Epithelial cell of proximal tubule (primary cell): Measurements from ENCODE around the gene BAZ2B. TPM values are rescaled to one million over a fixed set of nuclear protein-coding genes. Genes with fewer than 3 reads are reported as not detected.
A peak's percentile ranks its signal among the peaks of the same experiment; 100 is the strongest.
"Not testable (repeated sequence)": the region's sequence is repeated elsewhere in the genome, so short reads cannot be mapped to it uniquely, and the experiment has no call there.

Experiments
- DNase-seq: peaks from one replicate; pipeline ENCODE4 v3.0.0-alpha.2; 2011; ENCODE audit warnings: low read depth
- H3K4me3 ChIP-seq: 2 replicates; pipeline ENCODE4 v1.5.1; 2011; ENCODE audit warnings: low read depth, mild to moderate bottlenecking, low read length
- total RNA-seq: library from RNA; depleted of rRNA; stranded (reverse); fragments of >200 nt; gene quantifications from 2 replicates; pipeline ENCODE4 v1.2.3, GENCODE V29; 2015
- TF ChIP-seq, protein P1 (sequence below): conservative IDR thresholded peaks from 2 replicates; pipeline ENCODE4 v1.5.1; 2012; ENCODE audit warnings: low read depth, mild to moderate bottlenecking, low read length

BAZ2B gene
- total RNA-seq, 1 donor from 2014 or later: 34.1 TPM

- no peak for DNase-seq
- no peak overlapping the region for H3K4me3 ChIP-seq
- TF ChIP-seq, protein P1, sequence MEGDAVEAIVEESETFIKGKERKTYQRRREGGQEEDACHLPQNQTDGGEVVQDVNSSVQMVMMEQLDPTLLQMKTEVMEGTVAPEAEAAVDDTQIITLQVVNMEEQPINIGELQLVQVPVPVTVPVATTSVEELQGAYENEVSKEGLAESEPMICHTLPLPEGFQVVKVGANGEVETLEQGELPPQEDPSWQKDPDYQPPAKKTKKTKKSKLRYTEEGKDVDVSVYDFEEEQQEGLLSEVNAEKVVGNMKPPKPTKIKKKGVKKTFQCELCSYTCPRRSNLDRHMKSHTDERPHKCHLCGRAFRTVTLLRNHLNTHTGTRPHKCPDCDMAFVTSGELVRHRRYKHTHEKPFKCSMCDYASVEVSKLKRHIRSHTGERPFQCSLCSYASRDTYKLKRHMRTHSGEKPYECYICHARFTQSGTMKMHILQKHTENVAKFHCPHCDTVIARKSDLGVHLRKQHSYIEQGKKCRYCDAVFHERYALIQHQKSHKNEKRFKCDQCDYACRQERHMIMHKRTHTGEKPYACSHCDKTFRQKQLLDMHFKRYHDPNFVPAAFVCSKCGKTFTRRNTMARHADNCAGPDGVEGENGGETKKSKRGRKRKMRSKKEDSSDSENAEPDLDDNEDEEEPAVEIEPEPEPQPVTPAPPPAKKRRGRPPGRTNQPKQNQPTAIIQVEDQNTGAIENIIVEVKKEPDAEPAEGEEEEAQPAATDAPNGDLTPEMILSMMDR: no peak
These were observed 249.8 kb downstream of the BAZ2B start for GRCh38 chr2:159366538-159366937.

DNA sequence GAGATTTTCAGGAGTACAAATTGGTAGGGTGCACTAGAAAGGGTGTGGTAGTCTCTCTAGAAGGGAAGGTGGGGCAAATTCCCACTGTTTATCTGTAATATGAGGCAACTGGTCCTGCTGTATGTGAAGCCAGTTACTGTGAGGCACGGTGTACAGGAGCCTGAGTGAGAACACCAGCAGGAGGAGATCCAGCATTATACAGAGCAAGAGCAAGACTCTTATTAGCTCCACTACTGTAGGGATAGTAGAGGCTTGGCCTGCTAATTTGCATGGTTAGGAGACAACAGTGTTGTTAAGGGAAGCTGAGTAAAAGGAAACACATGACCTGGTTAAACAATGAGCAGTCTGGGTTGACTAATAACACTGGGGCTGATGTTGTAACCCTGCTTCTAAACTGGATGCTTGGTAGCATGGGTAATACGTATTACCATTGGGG, 253.5 kb downstream of the BAZ2B start:
- DNase-seq: peak; percentile 99

GRCh38 chr2:159362094-159362493, 254.3 kb downstream of the BAZ2B start:
- no peak overlapping the region for H3K4me3 ChIP-seq
- TF ChIP-seq, protein P1: no peak
- DNase-seq: no peak

More for the DNA sequence above, 253.5 kb downstream of the BAZ2B start:
- TF ChIP-seq, protein P1: peak; percentile 46
- no peak overlapping the region for H3K4me3 ChIP-seq

DNA sequence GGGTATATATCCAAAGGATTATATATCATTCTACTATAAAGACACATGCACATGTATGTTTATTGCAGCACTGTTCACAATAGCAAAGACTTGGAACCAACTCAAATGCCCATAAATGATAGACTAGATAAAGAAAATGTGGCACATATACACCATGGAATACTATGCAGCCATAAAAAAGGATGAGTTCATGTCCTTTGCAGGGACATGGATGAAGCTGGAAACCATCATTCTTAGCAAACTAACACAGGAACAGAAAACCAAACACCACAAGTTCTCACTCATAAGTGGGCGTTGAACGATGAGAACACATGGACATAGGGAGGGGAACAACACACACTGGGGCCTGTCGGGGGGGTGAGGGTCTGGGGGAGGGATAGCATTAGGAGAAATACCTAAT, 254.7 kb downstream of the BAZ2B start:
- H3K4me3 ChIP-seq, DNase-seq: not testable (repeated sequence)

- H3K4me3 ChIP-seq: no peak overlapping the region
- DNase-seq: no peak
- TF ChIP-seq, protein P1: no peak
These were observed 260.2 kb downstream of the BAZ2B start for GRCh38 chr2:159356053-159356554.

GRCh38 chr2:159351977-159352376, 264.4 kb downstream of the BAZ2B start:
- TF ChIP-seq, protein P1: no peak

GRCh38 chr2:159349674-159350299, 266.6 kb downstream of the BAZ2B start:
- DNase-seq: no peak
- TF ChIP-seq, protein P1: no peak
- no peak overlapping the region for H3K4me3 ChIP-seq

More at GRCh38 chr2:159351977-159352376, 264.4 kb downstream of the BAZ2B start:
- DNase-seq: no peak
- H3K4me3 ChIP-seq: no peak overlapping the region
